GM12891 (cell line): ENCODE results near the gene SCYL3.

Experiments
- POLR2A ChIP-seq: IDR thresholded peaks from 2 replicates; pipeline ENCODE4 v1.6.1; 2011; ENCODE audit warnings: low read depth, low read length, control low read depth
- TAF1 ChIP-seq: IDR thresholded peaks from 2 replicates; pipeline ENCODE4 v1.6.1; 2011; ENCODE audit warnings: low read depth, low read length, control low read depth

DNA sequence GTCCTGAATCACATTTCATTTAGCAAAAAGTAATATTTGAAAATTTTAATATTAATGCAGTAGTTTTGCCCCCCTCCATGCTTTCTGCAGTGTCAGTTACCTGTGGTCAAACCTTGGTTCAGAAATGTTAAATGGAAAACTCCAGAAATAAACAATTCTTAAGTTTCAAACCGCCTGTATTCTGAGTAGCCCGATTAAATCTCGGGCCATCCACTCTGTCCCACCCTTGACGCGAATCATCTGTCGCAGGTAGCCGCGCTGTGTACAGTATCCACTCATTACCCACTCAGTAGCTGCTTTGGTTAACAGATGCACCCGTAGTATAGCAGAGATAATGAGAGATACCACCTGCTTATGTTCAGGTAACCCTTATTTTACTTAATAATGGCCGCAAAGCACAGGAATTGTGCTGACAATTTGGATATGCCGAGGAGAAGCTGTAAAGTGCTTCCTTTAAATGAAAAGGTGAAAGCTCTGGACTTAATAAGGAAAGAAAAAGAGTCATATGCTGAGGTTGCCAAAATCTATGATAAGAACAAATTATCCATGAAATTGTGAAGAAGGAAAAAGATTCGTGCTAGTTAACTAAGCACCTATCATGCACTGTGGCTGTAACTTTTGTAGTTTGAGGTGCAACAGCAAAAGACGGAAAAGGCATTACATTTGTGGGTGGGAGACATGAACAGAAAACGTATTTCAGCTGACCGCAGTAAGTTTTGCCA is 889 bp upstream of the SCYL3 start:
- no peak for TF ChIP-seq POLR2A
- no peak for TF ChIP-seq TAF1
